PFSK-1 (cell line): ENCODE data around the gene PTER.

Experiments used
- FOXP2 ChIP-seq: optimal IDR thresholded peaks from 2 replicates; pipeline ENCODE3; 2011; ENCODE audit warnings: borderline replicate concordance, control low read depth, inconsistent platforms; ENCODE audit not compliant: insufficient read depth; ENCODE audit errors: extremely low read length, extremely low read depth
- POLR2AphosphoS5 ChIP-seq: IDR thresholded peaks from 2 replicates; pipeline ENCODE4 v1.6.1; 2012; ENCODE audit warnings: low read depth, mild to moderate bottlenecking, control low read depth, low read length, moderate library complexity
- SIN3A ChIP-seq: IDR thresholded peaks from 2 replicates; pipeline ENCODE4 v1.6.1; 2012; ENCODE audit warnings: mild to moderate bottlenecking, low read length, moderate library complexity, borderline replicate concordance; ENCODE audit not compliant: insufficient read depth
- TAF1 ChIP-seq: IDR thresholded peaks from 2 replicates; pipeline ENCODE4 v1.6.1; 2012; ENCODE audit warnings: low read length, control low read depth, borderline replicate concordance; ENCODE audit not compliant: insufficient read depth
- TF ChIP-seq, protein P1 (sequence below), 2 experiments: IDR thresholded peaks; 2 replicates each; pipeline versions ENCODE4 v1.6.1 to v1.8.0; 2011 to 2012; ENCODE audit warnings: low read depth in 2 of 2, low read length in 2 of 2, control low read depth in 1 of 2, inconsistent platforms in 1 of 2, mild to moderate bottlenecking in 1 of 2, moderate library complexity in 1 of 2; ENCODE audit not compliant: insufficient read depth in 1 of 2

DNA sequence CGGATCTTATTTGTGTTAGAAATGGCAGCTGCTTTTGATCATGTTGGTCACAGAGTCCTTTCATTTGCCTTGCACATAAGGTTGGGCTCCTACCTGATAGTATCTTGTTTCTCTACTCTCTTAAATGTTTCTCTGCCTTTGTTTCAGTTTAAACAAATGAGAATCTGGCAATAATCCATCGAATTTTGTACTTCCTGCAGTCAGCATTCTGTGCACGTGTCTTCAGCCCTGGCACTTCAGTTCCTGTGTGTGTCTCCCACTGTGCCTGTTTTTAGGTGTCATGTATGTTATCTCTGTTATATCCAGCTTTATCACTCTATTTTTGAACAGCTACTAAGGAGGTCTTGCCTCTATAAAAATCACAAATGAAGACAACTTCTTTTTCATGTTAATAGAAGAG lies 28.4 kb upstream of the PTER start:
- TF ChIP-seq SIN3A (no peak), TAF1 (no peak), FOXP2 (no peak), POLR2AphosphoS5 (no peak)
- TF ChIP-seq, protein P1, sequence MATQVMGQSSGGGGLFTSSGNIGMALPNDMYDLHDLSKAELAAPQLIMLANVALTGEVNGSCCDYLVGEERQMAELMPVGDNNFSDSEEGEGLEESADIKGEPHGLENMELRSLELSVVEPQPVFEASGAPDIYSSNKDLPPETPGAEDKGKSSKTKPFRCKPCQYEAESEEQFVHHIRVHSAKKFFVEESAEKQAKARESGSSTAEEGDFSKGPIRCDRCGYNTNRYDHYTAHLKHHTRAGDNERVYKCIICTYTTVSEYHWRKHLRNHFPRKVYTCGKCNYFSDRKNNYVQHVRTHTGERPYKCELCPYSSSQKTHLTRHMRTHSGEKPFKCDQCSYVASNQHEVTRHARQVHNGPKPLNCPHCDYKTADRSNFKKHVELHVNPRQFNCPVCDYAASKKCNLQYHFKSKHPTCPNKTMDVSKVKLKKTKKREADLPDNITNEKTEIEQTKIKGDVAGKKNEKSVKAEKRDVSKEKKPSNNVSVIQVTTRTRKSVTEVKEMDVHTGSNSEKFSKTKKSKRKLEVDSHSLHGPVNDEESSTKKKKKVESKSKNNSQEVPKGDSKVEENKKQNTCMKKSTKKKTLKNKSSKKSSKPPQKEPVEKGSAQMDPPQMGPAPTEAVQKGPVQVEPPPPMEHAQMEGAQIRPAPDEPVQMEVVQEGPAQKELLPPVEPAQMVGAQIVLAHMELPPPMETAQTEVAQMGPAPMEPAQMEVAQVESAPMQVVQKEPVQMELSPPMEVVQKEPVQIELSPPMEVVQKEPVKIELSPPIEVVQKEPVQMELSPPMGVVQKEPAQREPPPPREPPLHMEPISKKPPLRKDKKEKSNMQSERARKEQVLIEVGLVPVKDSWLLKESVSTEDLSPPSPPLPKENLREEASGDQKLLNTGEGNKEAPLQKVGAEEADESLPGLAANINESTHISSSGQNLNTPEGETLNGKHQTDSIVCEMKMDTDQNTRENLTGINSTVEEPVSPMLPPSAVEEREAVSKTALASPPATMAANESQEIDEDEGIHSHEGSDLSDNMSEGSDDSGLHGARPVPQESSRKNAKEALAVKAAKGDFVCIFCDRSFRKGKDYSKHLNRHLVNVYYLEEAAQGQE (IDR thresholded peaks at IDR 0.05; ENCODE audit: insufficient read depth in 1 of 2, low read depth in 2 of 2, low read length in 2 of 2), result no peak
